K562 (cell line): ENCODE results near the gene RNF207. TPM values are rescaled to one million over a fixed set of nuclear protein-coding genes. Genes with fewer than 3 reads are reported as not detected.

ENCODE experiments used
- ATAC-seq: fragments of 200-7000 bp; cut with Tn5 transposase; 3 replicates; pipeline ENCODE4 v1.9.1; 2020; ENCODE audit warnings: moderate library complexity
- BruUV-seq: library from RNA; stranded (reverse); fragments of 400-500 nt; replicated peaks from 2 replicates; lab custom pipeline; 2021; lab: Mats Ljungman, UMichigan
- CTCF ChIA-PET: fragments of 300-600 bp; formaldehyde crosslinking; extraction: SDS; loops from one replicate; lab custom pipeline; 2021; ENCODE audit warnings: low intra/inter-chr PET ratio; lab: Yijun Ruan, JAX
- POLR2A ChIA-PET: fragments of 300-600, 350-650 bp; sonication (Branson Sonifier 250); formaldehyde crosslinking; extraction: SDS; loops from one replicate; lab custom pipeline; 2021; ENCODE audit warnings: antibody characterized with exemption, inconsistent platforms; lab: Yijun Ruan, JAX
- DNase-seq, 4 experiments: peaks; one replicate each; pipeline versions ENCODE4 v3.0.0 to v3.0.0-alpha.2; 2011 to 2018; ENCODE audit warnings: low spot score in 3 of 4, mixed read lengths in 3 of 4; ENCODE audit errors: extremely low read depth in 1 of 4
- FAIRE-seq: peaks from 2 replicates; lab custom pipeline; 2011; peaks lifted over from hg19 to GRCh38; lab: Jason Lieb, UNC
- H2AFZ ChIP-seq: 2 replicates; pipeline ENCODE4 v1.6.0; 2011; ENCODE audit warnings: low read depth, low read length, control low read depth, inconsistent platforms
- H3K27ac ChIP-seq: fragments of 200-600 bp; 3 replicates; pipeline ENCODE4 v1.8.0; 2011; ENCODE audit warnings: low read depth, mild to moderate bottlenecking, control low read depth, inconsistent platforms, low read length, moderate library complexity, mixed read lengths; ENCODE audit errors: extremely low read depth
- H3K27me3 ChIP-seq, 2 experiments: fragments of 300-600 bp in 1 of 2; 2 replicates in 1 of 2; 3 replicates in 1 of 2; pipeline versions ENCODE4 v1.6.0 to v1.8.0; 2011; ENCODE audit warnings: inconsistent platforms in 2 of 2, low read length in 2 of 2, mild to moderate bottlenecking in 1 of 2, mixed read lengths in 1 of 2, moderate library complexity in 1 of 2; ENCODE audit not compliant: control insufficient read depth in 2 of 2, insufficient read depth in 2 of 2
- H3K36me3 ChIP-seq: fragments of 300-600 bp; 3 replicates; pipeline ENCODE4 v1.8.0; 2011; ENCODE audit warnings: mild to moderate bottlenecking, low read length, inconsistent platforms; ENCODE audit not compliant: control insufficient read depth, insufficient read depth
- H3K4me1 ChIP-seq, 2 experiments: fragments of 200-600 bp in 1 of 2; replicated peaks in 1 of 2; 2 replicates in 1 of 2; 3 replicates in 1 of 2; pipeline versions ENCODE4 v1.5.1 to v1.8.0; 2011; ENCODE audit warnings: inconsistent platforms in 2 of 2, low read length in 2 of 2, mild to moderate bottlenecking in 1 of 2, mixed read lengths in 1 of 2, moderate library complexity in 1 of 2; ENCODE audit not compliant: control insufficient read depth in 2 of 2, insufficient read depth in 2 of 2
- H3K4me2 ChIP-seq: 2 replicates; pipeline ENCODE4 v1.6.1; 2011; ENCODE audit warnings: low read length, control low read depth, inconsistent platforms, mixed read lengths; ENCODE audit not compliant: insufficient read depth
- H3K4me3 ChIP-seq: fragments of 200-600 bp; sonication (generic), shearing (Covaris generic); 2 replicates; pipeline ENCODE4 v1.5.1; 2016; ENCODE audit warnings: control low read depth, inconsistent platforms
- H3K79me2 ChIP-seq: fragments of 200-600 bp; 3 replicates; pipeline ENCODE4 v1.8.0; 2011; ENCODE audit warnings: low read length, inconsistent platforms; ENCODE audit not compliant: control insufficient read depth, insufficient read depth
- H3K9ac ChIP-seq, 2 experiments: 2 replicates each; pipeline versions ENCODE4 v1.6.0 to v1.6.1; 2011; ENCODE audit warnings: low read depth in 2 of 2, low read length in 2 of 2, control low read depth in 1 of 2, inconsistent platforms in 1 of 2, mild to moderate bottlenecking in 1 of 2, mixed read lengths in 1 of 2; ENCODE audit not compliant: insufficient read depth in 1 of 2
- H3K9me1 ChIP-seq: one replicate; pipeline ENCODE4 v1.6.0; 2011; ENCODE audit warnings: inconsistent platforms, mild to moderate bottlenecking, low read length, moderate library complexity; ENCODE audit not compliant: control insufficient read depth, insufficient read depth
- H3K9me3 ChIP-seq: replicated peaks from 2 replicates; pipeline ENCODE4 v1.5.1; 2011; ENCODE audit warnings: low read depth, low read length, inconsistent platforms; ENCODE audit not compliant: control insufficient read depth, insufficient read depth
- H4K20me1 ChIP-seq: replicated peaks from 2 replicates; pipeline ENCODE4 v1.6.1; 2011; ENCODE audit warnings: low read length, inconsistent platforms, mixed read lengths; ENCODE audit not compliant: control insufficient read depth, insufficient read depth
- BCOR ChIP-seq: fragments of 450-650 bp; IDR thresholded peaks from 2 replicates; pipeline ENCODE4 v1.6.1; 2016
- GATA2 ChIP-seq: sonication (generic); formaldehyde crosslinking; IDR thresholded peaks from 2 replicates; pipeline ENCODE4 v1.4.0; 2020; ENCODE audit warnings: mild to moderate bottlenecking, missing genetic modification reagents
- KDM1A ChIP-seq, 2 experiments: fragments of 450-650 bp; IDR thresholded peaks; 2 replicates each; pipeline ENCODE4 v1.6.1; 2016; ENCODE audit warnings: mild to moderate bottlenecking in 2 of 2
- KLF6 ChIP-seq: fragments of 250-450 bp; sonication (Bioruptor Pico); IDR thresholded peaks from 2 replicates; pipeline ENCODE4 v1.4.0; 2020; ENCODE audit warnings: mild to moderate bottlenecking, moderate library complexity, borderline replicate concordance
- MCM7 ChIP-seq, 2 experiments: fragments of 450-650 bp; IDR thresholded peaks; 2 replicates each; pipeline ENCODE4 v1.6.1; 2016 to 2018
- NR2C1 ChIP-seq, 2 experiments: fragments of 450-650 bp; IDR thresholded peaks; 2 replicates each; pipeline ENCODE4 v1.6.1; 2017; ENCODE audit warnings: mild to moderate bottlenecking in 2 of 2, antibody characterized with exemption in 1 of 2, inconsistent platforms in 1 of 2, missing compliant biosample characterization in 1 of 2, missing genetic modification characterization in 1 of 2
- RBM14 ChIP-seq: fragments of 200-400 bp; formaldehyde crosslinking; IDR thresholded peaks from 2 replicates; pipeline ENCODE4 v1.6.1; 2018; ENCODE audit warnings: low read depth, mild to moderate bottlenecking, low read length, moderate library complexity, borderline replicate concordance; ENCODE audit not compliant: insufficient read depth
- RBM22 ChIP-seq: fragments of 200-400 bp; formaldehyde crosslinking; IDR thresholded peaks from 2 replicates; pipeline ENCODE4 v1.6.1; 2018; ENCODE audit warnings: low read length, low read depth; ENCODE audit not compliant: poor library complexity, severe bottlenecking
- RBM25 ChIP-seq: fragments of 200-400 bp; formaldehyde crosslinking; IDR thresholded peaks from 2 replicates; pipeline ENCODE4 v1.6.1; 2018; ENCODE audit warnings: low read length, low read depth, moderate library complexity; ENCODE audit not compliant: severe bottlenecking
- RFX1 ChIP-seq: fragments of 450-650 bp; IDR thresholded peaks from 2 replicates; pipeline ENCODE4 v1.6.1; 2016; ENCODE audit warnings: mild to moderate bottlenecking, moderate library complexity
- SAFB ChIP-seq: fragments of 200-400 bp; formaldehyde crosslinking; IDR thresholded peaks from 2 replicates; pipeline ENCODE4 v1.6.1; 2017; ENCODE audit warnings: low read depth, low read length, borderline replicate concordance
- ZNF224 ChIP-seq: sonication (generic); formaldehyde crosslinking; IDR thresholded peaks from 2 replicates; pipeline ENCODE4 v1.8.0; 2022; ENCODE audit warnings: mild to moderate bottlenecking, missing genetic modification reagents
- ZNF512 ChIP-seq: IDR thresholded peaks from 2 replicates; pipeline ENCODE4 v1.6.1; 2016; ENCODE audit warnings: missing genetic modification characterization, missing compliant biosample characterization
- WGBS: fragments of 100-300 bp; shearing (Covaris generic); methylation state at CpG from one replicate; pipeline ENCODE4 v1.1.6; 2016; ENCODE audit warnings: low coverage, mixed read lengths; ENCODE audit not compliant: insufficient coverage; ENCODE audit errors: missing lambda C conversion rate; 5-methylcytosine and 5-hydroxymethylcytosine counted together
- in situ Hi-C: fragments of 300-500 bp; cut with MboI; formaldehyde crosslinking; loops from 4 replicates; pipeline ENCODE4 v1.15.0; 2018; ENCODE audit warnings: inconsistent platforms, mixed read lengths
- intact Hi-C: fragments of 100-400 bp; cut with micrococcal nuclease; formaldehyde crosslinking; loops from 2 replicates; pipeline ENCODE4 v1.14.2; 2022
- polyA plus RNA-seq, 8 experiments: library from polyadenylated mRNA; depleted of rRNA in 4 of 8; stranded (reverse) in 5 of 8; unstranded in 3 of 8; fragments of >200 nt; fragmentation: Nextera tagmentation in 2 of 8; fragmentation: Illumina TruSeq in 1 of 8; extraction: Ambion mirVana in 2 of 8; extraction: Trizol in 1 of 8; gene quantifications; 2 replicates each; pipeline versions ENCODE4 v1.2.1 to v1.2.3, GENCODE V29; 2011 to 2014; ENCODE audit warnings: inconsistent platforms in 1 of 8, missing spikeins in 1 of 8
- total RNA-seq, 7 experiments: library from RNA; depleted of rRNA in 6 of 7; stranded (reverse); fragments of >200 nt in 6 of 7; fragmentation: Illumina TruSeq in 2 of 7; extraction: Trizol in 2 of 7; gene quantifications; 2 replicates each; pipeline versions ENCODE4 v1.2.1 to v1.2.3, GENCODE V29; 2011 to 2021; ENCODE audit warnings: low replicate concordance in 1 of 7

Gene RNF207
- total and polyA plus RNA-seq, 9 of the 15 experiments (the other 6 are each of a cell fraction or from before 2014, with no cell fraction given) = 2.7 to 30.6 (median 12.9) TPM

GRCh38 chr1:6253380-6253779 lies 47.5 kb downstream of the RNF207 start:
- CTCF ChIA-PET = interaction anchor here (2.4 kb wide), 1 partner anchor 90 kb away, joined by 10 read pairs; no protein-coding TSS in a partner anchor

GRCh38 chr1:6254691-6255090 lies 48.8 kb downstream of the RNF207 start:
- ATAC-seq = no peak
- no peaks in the 10 kb centered on the region for H3K79me2 ChIP-seq
- no peak for FAIRE-seq
- WGBS = 47% methylated on average over 16 of the region's 16 CpGs
- H4K20me1 ChIP-seq = peaks cover 38% of the 10 kb centered on the region
- ChIA-PET CTCF (no interaction called here), POLR2A (no interaction called here)
- no peak overlapping the region for H2AFZ ChIP-seq
- in situ Hi-C loops = loop anchor here (25.0 kb wide), 1 partner anchor 958 kb away; no protein-coding TSS in a partner anchor
- intact Hi-C loops = no loop called here
- H3K4me2 ChIP-seq = no peak overlapping the region
- DNase-seq = no peak
- peaks cover 0 to 41% of the 10 kb centered on the region in 2 experiments; a peak in 2 of 5 replicates for H3K4me1 ChIP-seq
- BruUV-seq = no TSS peak
- TF ChIP-seq ZNF512 (tag) (no peak), RBM14 (0 out of 2 replicates have a peak, but pooled peaks have one; percentile 54)
- no peak overlapping the region for H3K27ac ChIP-seq
- H3K36me3 ChIP-seq = no peaks in the 10 kb centered on the region
- H3K4me3 ChIP-seq = no peak overlapping the region
- no peak overlapping the region for H3K9ac ChIP-seq
- peaks cover 14 to 52% of the 10 kb centered on the region in 2 experiments; a peak in 4 of 5 replicates for H3K27me3 ChIP-seq
- H3K9me3 ChIP-seq = no peaks in the 10 kb centered on the region
- peaks cover 10% of the 10 kb centered on the region for H3K9me1 ChIP-seq

More at GRCh38 chr1:6253380-6253779, 47.5 kb downstream of the RNF207 start:
- Histone ChIP-seq H3K79me2 (no peaks in the 10 kb centered on the region), H2AFZ (no peak overlapping the region), H3K9me3 (no peaks in the 10 kb centered on the region), H3K4me2 (no peak overlapping the region), H3K4me3 (no peak overlapping the region), H3K27ac (no peak overlapping the region)
- in situ Hi-C loops = loop anchor here (25.0 kb wide), 1 partner anchor 959 kb away; no protein-coding TSS in a partner anchor
- FAIRE-seq = no peak
- intact Hi-C loops = no loop called here
- 13% methylated on average over 7 of the region's 9 CpGs for WGBS
- POLR2A ChIA-PET = no interaction called here
- peak; percentile 56 for TF ChIP-seq RBM25
- peak; percentile 69 for TF ChIP-seq BCOR
- TF ChIP-seq NR2C1 (IDR thresholded peaks at IDR 0.05) = no peak
- no peak for TF ChIP-seq NR2C1 (tag; IDR thresholded peaks at IDR 0.05)
- no peak for TF ChIP-seq MCM7 (IDR thresholded peaks at IDR 0.05)
- no peak for TF ChIP-seq RBM22
- TF ChIP-seq GATA2 (CRISPR knock-in tag) = no peak
- TF ChIP-seq ZNF224 = no peak
- no peak for TF ChIP-seq SAFB
- TF ChIP-seq KDM1A (IDR thresholded peaks at IDR 0.05) = 0 out of 4 replicates have a peak, but pooled peaks have one; percentile 20 to 25
- TF ChIP-seq RFX1 = no peak
- TF ChIP-seq KLF6 (CRISPR knock-in tag) = no peak
- TF ChIP-seq, all 486 proteins: peak for 3
- Histone ChIP-seq H3K36me3 (no peaks in the 10 kb centered on the region), H4K20me1 (peaks cover 40% of the 10 kb centered on the region), H3K9me1 (peaks cover 10% of the 10 kb centered on the region), H3K4me1 (peaks cover 0 to 46% of the 10 kb centered on the region in 2 experiments; a peak in 2 of 5 replicates), H3K9ac (peak overlapping the region in 1 of 2 experiments; percentile 36; a peak in 2 of 4 replicates), H3K27me3 (peaks cover 17 to 56% of the 10 kb centered on the region in 2 experiments; a peak in 4 of 5 replicates)
- no TSS peak for BruUV-seq
- no peak for ATAC-seq
- no peak for DNase-seq
